Measurements from ENCODE around the gene ADAMTS9. TPM values are rescaled to one million over a fixed set of nuclear protein-coding genes. Genes with fewer than 3 reads are reported as not detected.

The ADAMTS9 gene
- polyA plus RNA-seq, 1 experiment, result 1.1 TPM

- Histone ChIP-seq H3K27ac (ENCODE audit: low read depth, low read length) (no peak overlapping the region), H3K4me3 (ENCODE audit: low read depth, low read length) (no peak overlapping the region), H3K9me3 (ENCODE audit: control insufficient read depth, insufficient read depth, low read length) (no peaks in the 10 kb centered on the region), H3K27me3 (ENCODE audit: control insufficient read depth, insufficient read depth, low read length) (peaks cover 17% of the 10 kb centered on the region)
- CTCF ChIA-PET, result interaction anchor here (0.6 to 6.8 kb wide), 64 partner anchors 9 to 1943 kb away, joined by 3 to 107 read pairs (median 4); no protein-coding TSS in a partner anchor
- POLR2A ChIA-PET, result interaction anchor here (0.6 kb wide), 1 partner anchor 12 kb away, joined by 5 read pairs; no protein-coding TSS in a partner anchor
- no peak for DNase-seq (ENCODE audit: low read depth, low spot score)
- TF ChIP-seq CTCF (IDR thresholded peaks at IDR 0.05; ENCODE audit: low read depth, low read length), result peak; percentile 76
These were observed 157.3 kb downstream of the ADAMTS9 start for GRCh38 chr3:64530434-64531049.

DNA sequence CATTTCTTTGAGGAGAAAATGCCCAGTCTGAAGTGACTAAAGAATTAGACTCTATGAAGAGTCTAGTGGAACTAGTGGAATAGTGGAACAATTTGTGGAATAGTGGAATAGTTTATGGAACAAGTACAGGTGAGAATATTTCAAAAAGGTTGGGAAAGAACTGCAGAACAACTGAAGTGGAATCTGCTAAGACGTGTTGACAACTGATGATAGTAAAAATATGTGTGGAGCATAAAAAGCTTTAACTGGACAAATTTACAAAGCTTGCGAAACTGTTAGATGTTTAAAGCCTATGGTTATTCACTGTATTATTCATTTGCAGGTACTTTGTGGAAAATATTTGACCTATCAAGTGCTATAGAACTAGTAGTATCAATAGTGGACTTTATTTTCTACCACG is 164.5 kb downstream of the ADAMTS9 start:
- no peak for TF ChIP-seq CTCF (IDR thresholded peaks at IDR 0.05; ENCODE audit: low read depth, low read length)
- H3K4me3 ChIP-seq (ENCODE audit: low read depth, low read length), result no peak overlapping the region
- H3K27me3 ChIP-seq (ENCODE audit: control insufficient read depth, insufficient read depth, low read length), result no peaks in the 10 kb centered on the region
- POLR2A ChIA-PET, result interaction anchor here (1.1 kb wide), 1 partner anchor 21 kb away, joined by 6 read pairs; no protein-coding TSS in a partner anchor
- H3K9me3 ChIP-seq (ENCODE audit: control insufficient read depth, insufficient read depth, low read length), result no peaks in the 10 kb centered on the region
- H3K27ac ChIP-seq (ENCODE audit: low read depth, low read length), result no peak overlapping the region
- CTCF ChIA-PET, result interaction anchor here (0.6 to 8.4 kb wide), 3 partner anchors 8 to 1288 kb away, joined by 3 to 107 read pairs (median 4); no protein-coding TSS in a partner anchor
- no peak for DNase-seq (ENCODE audit: low read depth, low spot score)

DNA sequence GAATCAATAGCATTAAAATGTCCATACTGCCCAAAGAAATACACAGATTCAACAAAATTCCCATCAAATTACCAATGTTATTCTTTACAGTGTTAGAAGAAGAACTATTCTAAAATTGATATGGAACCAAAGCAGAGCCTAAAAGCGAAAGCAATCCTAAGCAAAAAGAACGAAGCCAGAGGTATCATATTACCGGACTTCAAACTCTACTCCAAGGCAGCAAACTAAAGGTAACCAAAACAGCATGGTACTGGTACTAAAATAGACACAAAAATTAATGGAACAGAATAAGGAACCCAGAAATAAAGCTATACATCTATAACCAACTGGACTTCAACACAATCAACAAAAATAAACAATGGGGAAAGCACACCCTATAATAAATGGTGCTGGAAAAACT is 167.5 kb downstream of the ADAMTS9 start:
- no peaks in the 10 kb centered on the region for H3K27me3 ChIP-seq (ENCODE audit: control insufficient read depth, insufficient read depth, low read length)
- no peak for DNase-seq (ENCODE audit: low read depth, low spot score)
- H3K4me3 ChIP-seq (ENCODE audit: low read depth, low read length), result no peak overlapping the region
- no peaks in the 10 kb centered on the region for H3K9me3 ChIP-seq (ENCODE audit: control insufficient read depth, insufficient read depth, low read length)
- CTCF ChIA-PET, result interaction anchor here (8.4 kb wide), 1 partner anchor 11 kb away, joined by 107 read pairs; no protein-coding TSS in a partner anchor
- no peak for TF ChIP-seq CTCF (IDR thresholded peaks at IDR 0.05; ENCODE audit: low read depth, low read length)
- no peak overlapping the region for H3K27ac ChIP-seq (ENCODE audit: low read depth, low read length)
- POLR2A ChIA-PET, result no interaction called here

- H3K27ac ChIP-seq (ENCODE audit: low read depth, low read length), result no peak overlapping the region
- peak; percentile 13 for DNase-seq (ENCODE audit: low read depth, low spot score)
- H3K27me3 ChIP-seq (ENCODE audit: control insufficient read depth, insufficient read depth, low read length), result no peaks in the 10 kb centered on the region
- POLR2A ChIA-PET, result interaction anchor here (1.6 kb wide), 1 partner anchor 17 kb away, joined by 23 read pairs; no protein-coding TSS in a partner anchor
- no peak for TF ChIP-seq CTCF (IDR thresholded peaks at IDR 0.05; ENCODE audit: low read depth, low read length)
- CTCF ChIA-PET, result interaction anchor here (1.2 to 8.4 kb wide), 2 partner anchors 12 to 1233 kb away, joined by 4 to 107 read pairs; no protein-coding TSS in a partner anchor
- H3K9me3 ChIP-seq (ENCODE audit: control insufficient read depth, insufficient read depth, low read length), result no peaks in the 10 kb centered on the region
- H3K4me3 ChIP-seq (ENCODE audit: low read depth, low read length), result no peak overlapping the region
These were observed 168.8 kb downstream of the ADAMTS9 start for GRCh38 chr3:64518950-64519349.

GRCh38 chr3:64518496-64518895 is 169.3 kb downstream of the ADAMTS9 start:
- ChIA-PET POLR2A (interaction anchor here (0.5 to 1.6 kb wide), 2 partner anchors 12 to 17 kb away, joined by 5 to 23 read pairs; no protein-coding TSS in a partner anchor), CTCF (interaction anchor here (1.0 to 8.4 kb wide), 3 partner anchors 13 to 1233 kb away, joined by 3 to 107 read pairs (median 4); no protein-coding TSS in a partner anchor)
- TF ChIP-seq CTCF (IDR thresholded peaks at IDR 0.05; ENCODE audit: low read depth, low read length), result no peak
- H3K27me3 ChIP-seq (ENCODE audit: control insufficient read depth, insufficient read depth, low read length), result no peaks in the 10 kb centered on the region
- H3K27ac ChIP-seq (ENCODE audit: low read depth, low read length), result no peak overlapping the region
- DNase-seq (ENCODE audit: low read depth, low spot score), result no peak
- H3K9me3 ChIP-seq (ENCODE audit: control insufficient read depth, insufficient read depth, low read length), result no peaks in the 10 kb centered on the region
- H3K4me3 ChIP-seq (ENCODE audit: low read depth, low read length), result no peak overlapping the region

Measured in AG04450 (cell line).